HG03439 (cell line): ENCODE measurements around the gene ATMIN.

ENCODE experiments used
- ATAC-seq: cut with Tn5 transposase; IDR thresholded peaks from one replicate; pipeline ENCODE4 v1.9.1; 2021; ENCODE audit warnings: mild to moderate bottlenecking, moderate library complexity; ENCODE audit not compliant: unreplicated experiment

The ATMIN gene

GRCh38 chr16:81035398-81035974 lies at the start of gene ATMIN:
Gene ATMIN, plus strand, starts transcription at chr16:81035842. Its CDS starts 29 bp downstream, at chr16:81035871.
- peak; percentile 92 for ATAC-seq

GRCh38 chr16:80986557-80986956 lies 49.1 kb upstream of the ATMIN start:
- no peak for ATAC-seq

GRCh38 chr16:80988756-80989155 lies 46.9 kb upstream of the ATMIN start:
- ATAC-seq: no peak

- no peak for ATAC-seq
Measured at GRCh38 chr16:80989801-80990200, 45.8 kb upstream of the ATMIN start.

- ATAC-seq: no peak
Measured at GRCh38 chr16:80990577-80990976, 45.1 kb upstream of the ATMIN start.

GRCh38 chr16:80990978-80991377 lies 44.7 kb upstream of the ATMIN start:
- ATAC-seq: no peak

- no peak for ATAC-seq
Measured at GRCh38 chr16:80991792-80992430, 43.7 kb upstream of the ATMIN start.

GRCh38 chr16:80992676-80993293 lies 42.9 kb upstream of the ATMIN start:
- ATAC-seq: no peak

GRCh38 chr16:80993307-80993706 lies 42.3 kb upstream of the ATMIN start:
- ATAC-seq: no peak

GRCh38 chr16:80993834-80994233 lies 41.8 kb upstream of the ATMIN start:
- ATAC-seq: no peak

GRCh38 chr16:80994451-80994850 lies 41.2 kb upstream of the ATMIN start:
- ATAC-seq: no peak

- no peak for ATAC-seq
Measured at GRCh38 chr16:80996688-80997138, 38.9 kb upstream of the ATMIN start.

- ATAC-seq: no peak
Measured at GRCh38 chr16:80997139-80997798, 38.4 kb upstream of the ATMIN start.

- ATAC-seq: no peak
Measured at GRCh38 chr16:80997964-80998620, 37.5 kb upstream of the ATMIN start.

GRCh38 chr16:81000873-81001272 lies 34.8 kb upstream of the ATMIN start:
- no peak for ATAC-seq

GRCh38 chr16:81001330-81001729 lies 34.3 kb upstream of the ATMIN start:
- no peak for ATAC-seq

GRCh38 chr16:81003064-81003463 lies 32.6 kb upstream of the ATMIN start:
- no peak for ATAC-seq

- ATAC-seq: no peak
Measured at GRCh38 chr16:81003610-81004460, 31.8 kb upstream of the ATMIN start.

GRCh38 chr16:81004646-81005353 lies 30.8 kb upstream of the ATMIN start:
- ATAC-seq: no peak
